ENCODE results near the gene STARD5. TPM values are rescaled to one million over a fixed set of nuclear protein-coding genes. Genes with fewer than 3 reads are reported as not detected.
A peak's percentile ranks its signal among the peaks of the same experiment; 100 is the strongest.

STARD5 gene
- total RNA-seq, 4 donors from 2014 or later: 4.9 to 7.1 (median 6.1) TPM

DNA sequence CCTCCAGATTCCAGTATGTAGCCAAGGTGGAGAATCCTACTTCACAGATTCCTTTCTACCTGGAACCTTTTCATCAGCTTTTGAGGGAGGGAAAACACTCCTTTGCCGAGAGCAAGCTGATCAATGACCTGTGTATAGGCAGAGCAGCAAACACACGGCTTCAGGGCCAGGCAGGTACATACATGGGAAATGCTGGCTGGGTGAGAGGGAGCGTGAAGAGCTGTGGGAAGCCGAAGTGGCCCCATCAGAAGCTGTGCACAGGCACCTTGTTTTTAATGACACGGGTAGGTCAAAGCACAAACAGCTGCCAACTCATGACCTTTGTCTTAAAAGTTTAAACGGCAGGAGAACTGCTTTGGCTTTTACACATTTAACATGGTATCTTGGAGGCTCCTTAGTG is 25.3 kb downstream of the STARD5 start:
- Histone ChIP-seq H3K27me3 (no peaks in the 10 kb centered on the region), H3K4me3 (peak overlapping the region in 2 of 4 donors; percentile 35 to 48), H3K27ac (peak overlapping the region in 2 of 4 donors; percentile 75 to 82), H3K36me3 (peaks cover 0 to 60% (median 8%) of the 10 kb centered on the region in 3 donors), H3K4me1 (peaks cover 0 to 45% (median 28%) of the 10 kb centered on the region in 4 donors), H3K9me3 (no peaks in the 10 kb centered on the region)
- TF ChIP-seq POLR2A (IDR thresholded peaks at IDR 0.05): no peak
- TF ChIP-seq, protein P1, sequence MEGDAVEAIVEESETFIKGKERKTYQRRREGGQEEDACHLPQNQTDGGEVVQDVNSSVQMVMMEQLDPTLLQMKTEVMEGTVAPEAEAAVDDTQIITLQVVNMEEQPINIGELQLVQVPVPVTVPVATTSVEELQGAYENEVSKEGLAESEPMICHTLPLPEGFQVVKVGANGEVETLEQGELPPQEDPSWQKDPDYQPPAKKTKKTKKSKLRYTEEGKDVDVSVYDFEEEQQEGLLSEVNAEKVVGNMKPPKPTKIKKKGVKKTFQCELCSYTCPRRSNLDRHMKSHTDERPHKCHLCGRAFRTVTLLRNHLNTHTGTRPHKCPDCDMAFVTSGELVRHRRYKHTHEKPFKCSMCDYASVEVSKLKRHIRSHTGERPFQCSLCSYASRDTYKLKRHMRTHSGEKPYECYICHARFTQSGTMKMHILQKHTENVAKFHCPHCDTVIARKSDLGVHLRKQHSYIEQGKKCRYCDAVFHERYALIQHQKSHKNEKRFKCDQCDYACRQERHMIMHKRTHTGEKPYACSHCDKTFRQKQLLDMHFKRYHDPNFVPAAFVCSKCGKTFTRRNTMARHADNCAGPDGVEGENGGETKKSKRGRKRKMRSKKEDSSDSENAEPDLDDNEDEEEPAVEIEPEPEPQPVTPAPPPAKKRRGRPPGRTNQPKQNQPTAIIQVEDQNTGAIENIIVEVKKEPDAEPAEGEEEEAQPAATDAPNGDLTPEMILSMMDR (IDR thresholded peaks at IDR 0.05): no peak
- no peak for TF ChIP-seq EP300 (IDR thresholded peaks at IDR 0.05)
- no peak for DNase-seq (ENCODE audit: low spot score in 2 of 2)
- WGBS, 2 donors: 69 to 74% methylated on average over 6 of the region's 6 CpGs

DNA sequence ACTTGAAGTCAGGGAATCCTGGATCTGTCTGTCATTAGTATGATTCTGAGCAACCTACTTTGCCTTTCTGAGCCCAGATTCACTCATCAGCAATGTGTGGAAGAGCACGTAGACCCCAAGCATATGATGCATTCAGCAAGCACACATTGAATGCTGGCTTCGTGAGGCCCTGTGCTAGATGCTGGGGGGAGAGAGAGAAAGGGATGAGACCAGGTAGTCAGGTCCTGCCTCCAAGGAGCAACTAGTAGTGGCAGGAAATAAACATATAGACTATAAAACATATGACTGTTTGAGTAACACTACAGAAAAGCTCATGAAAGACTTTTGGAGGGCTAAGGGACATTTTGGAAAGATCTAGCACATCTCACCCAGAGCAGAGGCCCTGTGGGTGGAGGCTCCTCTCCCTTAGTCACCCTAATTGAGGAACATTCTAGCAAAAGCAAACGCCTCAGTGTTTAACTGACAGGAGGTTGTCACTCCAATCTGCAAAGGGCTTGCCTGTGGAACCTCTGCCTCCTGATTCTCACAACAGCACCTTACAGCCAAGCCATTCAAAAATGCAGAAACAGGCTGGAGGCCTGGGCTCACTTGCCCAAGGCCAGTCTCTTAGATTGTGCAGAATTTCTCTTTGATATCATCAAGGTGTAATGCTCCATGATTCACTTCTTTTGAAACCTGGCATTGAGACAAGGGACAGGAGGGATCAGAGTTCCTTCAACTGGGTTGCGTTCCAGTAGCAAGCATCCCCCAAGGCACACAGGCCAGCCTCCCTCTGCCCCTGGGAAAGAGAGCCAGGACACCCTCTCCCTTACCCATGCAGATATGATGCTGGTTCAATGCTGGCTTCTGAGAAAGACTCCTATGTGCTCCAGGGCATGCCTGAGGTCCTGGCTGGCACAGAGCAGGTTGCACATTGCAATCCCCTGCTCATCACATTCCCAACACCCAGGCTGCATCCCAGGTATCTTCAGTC is 26.1 kb downstream of the STARD5 start:
- Histone ChIP-seq H3K27ac (peak overlapping the region in 3 of 4 donors; percentile 75 to 82 (median 75)), H3K36me3 (peaks cover 0 to 60% (median 8%) of the 10 kb centered on the region in 3 donors)
- WGBS, 2 donors: 79 to 80% methylated on average over 4 of the region's 4 CpGs

DNA sequence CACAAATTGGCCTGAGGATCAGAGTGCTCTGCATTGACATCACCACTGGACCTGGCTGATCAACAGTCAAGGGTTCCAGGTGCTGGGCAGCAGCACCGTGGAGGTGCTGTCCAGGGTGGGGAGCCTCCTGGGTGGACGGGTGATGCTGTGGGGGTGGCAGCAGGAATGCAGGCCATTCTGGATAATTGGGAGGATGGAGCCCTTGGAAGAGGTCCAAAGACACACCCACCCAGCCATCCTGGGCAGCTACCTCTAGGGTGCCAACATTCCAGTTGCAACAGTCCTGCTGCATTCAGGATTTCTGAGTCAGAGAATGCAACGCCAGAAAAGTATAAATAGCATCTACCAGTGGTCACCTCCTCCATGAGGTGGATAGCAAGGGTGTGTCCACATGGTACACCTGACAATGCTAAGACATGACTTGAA is 26.8 kb downstream of the STARD5 start:
- Histone ChIP-seq H3K9me3 (no peaks in the 10 kb centered on the region), H3K4me3 (peak overlapping the region in 2 of 4 donors; percentile 35 to 48), H3K27me3 (no peaks in the 10 kb centered on the region), H3K27ac (peak overlapping the region in 3 of 4 donors; percentile 75 to 82 (median 75)), H3K4me1 (peaks cover 0 to 36% (median 20%) of the 10 kb centered on the region in 4 donors), H3K36me3 (peaks cover 0 to 64% (median 8%) of the 10 kb centered on the region in 3 donors)
- no peak for DNase-seq (ENCODE audit: low spot score in 2 of 2)
- WGBS, 2 donors: 47 to 55% methylated on average over 3 of the region's 3 CpGs
- no peak for TF ChIP-seq POLR2A (IDR thresholded peaks at IDR 0.05)
- TF ChIP-seq, protein P1 (IDR thresholded peaks at IDR 0.05): no peak

More for the DNA sequence above, 26.1 kb downstream of the STARD5 start:
- Histone ChIP-seq H3K27me3 (no peaks in the 10 kb centered on the region), H3K9me3 (no peaks in the 10 kb centered on the region), H3K4me1 (peaks cover 0 to 38% (median 23%) of the 10 kb centered on the region in 4 donors), H3K4me3 (peak overlapping the region in 2 of 4 donors; percentile 35 to 48)
- TF ChIP-seq POLR2A (IDR thresholded peaks at IDR 0.05) (no peak), EP300 (IDR thresholded peaks at IDR 0.05) (no peak)
- TF ChIP-seq, protein P1 (IDR thresholded peaks at IDR 0.05): no peak
- DNase-seq (ENCODE audit: low spot score in 2 of 2): no peak

DNA sequence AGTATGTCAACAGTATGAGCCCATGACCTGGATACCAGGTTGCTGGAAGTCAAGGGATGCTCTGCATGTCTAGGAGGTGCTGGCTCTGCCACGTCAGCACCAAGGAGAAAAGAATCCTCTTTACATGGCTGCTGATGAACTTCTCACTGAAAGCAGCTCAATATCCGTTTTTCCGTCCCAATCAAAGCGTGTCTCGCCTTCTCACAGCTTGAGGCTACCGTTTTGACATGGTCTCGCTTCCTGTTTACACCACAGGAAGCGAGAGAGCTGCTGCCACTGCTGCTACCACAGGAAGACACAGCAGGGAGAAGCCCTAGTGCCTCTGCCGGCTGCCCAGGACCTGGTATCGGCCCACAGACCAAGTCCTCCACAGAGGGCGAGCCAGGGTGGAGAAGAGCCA is 27.3 kb downstream of the STARD5 start:
- Histone ChIP-seq H3K9me3 (no peaks in the 10 kb centered on the region), H3K4me1 (peaks cover 0 to 36% (median 19%) of the 10 kb centered on the region in 4 donors), H3K27ac (peak overlapping the region in 3 of 4 donors; percentile 75 to 82 (median 75)), H3K36me3 (peaks cover 0 to 63% (median 4%) of the 10 kb centered on the region in 3 donors), H3K4me3 (peak overlapping the region in 2 of 4 donors; percentile 35 to 48), H3K27me3 (no peaks in the 10 kb centered on the region)
- TF ChIP-seq POLR2A (IDR thresholded peaks at IDR 0.05) (peak in 1 of 2 donors; percentile 45), EP300 (IDR thresholded peaks at IDR 0.05) (peak in 1 of 2 donors; percentile 71)
- TF ChIP-seq, protein P1 (IDR thresholded peaks at IDR 0.05): no peak
- DNase-seq (ENCODE audit: low spot score in 2 of 2): peak in 1 of 2 donors; percentile 37
- WGBS, 2 donors: 66% methylated on average over 11 of the region's 11 CpGs

Measured in tibial nerve (tissue), 4 donors.